Measurements from ENCODE around the gene KLHL11.

Gene KLHL11

GRCh38 chr17:41864836-41865595, at the start of gene KLHL11:
KLHL11 (minus strand) TSS chr17:41865423; CDS start chr17:41865370, 53 bp downstream.
- peak; percentile 42 for DNase-seq (ENCODE audit: low read depth, low spot score)

GRCh38 chr17:41915020-41915419, 49.8 kb upstream of the KLHL11 start:
- no peak for DNase-seq (ENCODE audit: low read depth, low spot score)

- DNase-seq (ENCODE audit: low read depth, low spot score): no peak
These were observed 49.1 kb upstream of the KLHL11 start for GRCh38 chr17:41914358-41914766.

- DNase-seq (ENCODE audit: low read depth, low spot score): no peak
These were observed 48.6 kb upstream of the KLHL11 start for GRCh38 chr17:41913798-41914197.

- DNase-seq (ENCODE audit: low read depth, low spot score): no peak
These were observed 47.7 kb upstream of the KLHL11 start for GRCh38 chr17:41912925-41913324.

- no peak for DNase-seq (ENCODE audit: low read depth, low spot score)
These were observed 45.6 kb upstream of the KLHL11 start for GRCh38 chr17:41910701-41911391.

GRCh38 chr17:41909088-41909487, 43.9 kb upstream of the KLHL11 start:
- no peak for DNase-seq (ENCODE audit: low read depth, low spot score)

GRCh38 chr17:41907633-41908539, 42.7 kb upstream of the KLHL11 start:
- DNase-seq (ENCODE audit: low read depth, low spot score): no peak

GRCh38 chr17:41907185-41907556, 41.9 kb upstream of the KLHL11 start:
- DNase-seq (ENCODE audit: low read depth, low spot score): no peak

- DNase-seq (ENCODE audit: low read depth, low spot score): no peak
These were observed 41.4 kb upstream of the KLHL11 start for GRCh38 chr17:41906465-41907184.

- DNase-seq (ENCODE audit: low read depth, low spot score): no peak
These were observed 39.9 kb upstream of the KLHL11 start for GRCh38 chr17:41905172-41905571.

GRCh38 chr17:41904242-41904841, 39.1 kb upstream of the KLHL11 start:
- no peak for DNase-seq (ENCODE audit: low read depth, low spot score)

GRCh38 chr17:41901646-41902045, 36.4 kb upstream of the KLHL11 start:
- no peak for DNase-seq (ENCODE audit: low read depth, low spot score)

GRCh38 chr17:41896726-41897125, 31.5 kb upstream of the KLHL11 start:
- no peak for DNase-seq (ENCODE audit: low read depth, low spot score)

- no peak for DNase-seq (ENCODE audit: low read depth, low spot score)
These were observed 30.4 kb upstream of the KLHL11 start for GRCh38 chr17:41895617-41896016.

- DNase-seq (ENCODE audit: low read depth, low spot score): no peak
These were observed 29.6 kb upstream of the KLHL11 start for GRCh38 chr17:41894791-41895331.

- DNase-seq (ENCODE audit: low read depth, low spot score): no peak
These were observed 28.2 kb upstream of the KLHL11 start for GRCh38 chr17:41893384-41893783.

- DNase-seq (ENCODE audit: low read depth, low spot score): no peak
These were observed 26.8 kb upstream of the KLHL11 start for GRCh38 chr17:41892021-41892376.

GRCh38 chr17:41891135-41892020, 26.2 kb upstream of the KLHL11 start:
- DNase-seq (ENCODE audit: low read depth, low spot score): no peak
